Mesenchymal stem cell (in vitro differentiated cells and primary cell): ENCODE results near the gene ALG10.
"Not testable (repeated sequence)": the region's sequence is repeated elsewhere in the genome, so short reads cannot be mapped to it uniquely, and the experiment has no call there.

Experiments used
- DNase-seq: peaks from one replicate; pipeline ENCODE4 v3.0.0-alpha.2; 2013
- H2AFZ ChIP-seq: one replicate; pipeline ENCODE4 v1.6.1; 2013; ENCODE audit warnings: low read depth, mild to moderate bottlenecking, control low read depth, inconsistent platforms, low read length, moderate library complexity
- H2AK5ac ChIP-seq: 2 replicates; pipeline ENCODE4 v1.6.1; 2013; ENCODE audit warnings: low read length, moderate library complexity, mild to moderate bottlenecking, inconsistent platforms; ENCODE audit not compliant: severe bottlenecking
- H2BK120ac ChIP-seq: one replicate; pipeline ENCODE4 v1.6.1; 2013; ENCODE audit warnings: low read depth, mild to moderate bottlenecking, inconsistent platforms, low read length, moderate library complexity
- H2BK12ac ChIP-seq, 2 experiments: one replicate each; pipeline ENCODE4 v1.6.1; 2013; ENCODE audit warnings: inconsistent platforms in 2 of 2, low read length in 2 of 2, mild to moderate bottlenecking in 2 of 2, moderate library complexity in 2 of 2, control low read depth in 1 of 2
- H2BK15ac ChIP-seq: one replicate; pipeline ENCODE4 v1.6.1; 2013; ENCODE audit warnings: mild to moderate bottlenecking, low read depth, inconsistent platforms; ENCODE audit not compliant: poor library complexity, severe bottlenecking
- H2BK5ac ChIP-seq: 2 replicates; pipeline ENCODE4 v1.6.1; 2013; ENCODE audit warnings: low read depth, mild to moderate bottlenecking, low read length, control low read depth, inconsistent platforms; ENCODE audit not compliant: poor library complexity, severe bottlenecking
- H3K14ac ChIP-seq, 2 experiments: one replicate each; pipeline ENCODE4 v1.6.1; 2013; ENCODE audit warnings: inconsistent platforms in 2 of 2, low read length in 2 of 2, control low read depth in 1 of 2, mild to moderate bottlenecking in 1 of 2, moderate library complexity in 1 of 2
- H3K18ac ChIP-seq, 2 experiments: one replicate each; pipeline ENCODE4 v1.6.1; 2013; ENCODE audit warnings: inconsistent platforms in 2 of 2, low read length in 2 of 2, control low read depth in 1 of 2, low read depth in 1 of 2, mild to moderate bottlenecking in 1 of 2
- H3K23ac ChIP-seq, 2 experiments: one replicate each; pipeline ENCODE4 v1.6.1; 2013; ENCODE audit warnings: inconsistent platforms in 2 of 2, low read length in 2 of 2, mild to moderate bottlenecking in 2 of 2, moderate library complexity in 2 of 2, control low read depth in 1 of 2
- H3K27ac ChIP-seq: 2 replicates; pipeline ENCODE4 v1.5.1; 2013; ENCODE audit warnings: mild to moderate bottlenecking, moderate library complexity, low read length, control low read depth, inconsistent platforms; ENCODE audit not compliant: poor library complexity, severe bottlenecking
- H3K27me3 ChIP-seq, 2 experiments: 2 replicates each; pipeline versions ENCODE4 v1.6.1 to v1.7.0; 2013; ENCODE audit warnings: low read length in 2 of 2, mild to moderate bottlenecking in 2 of 2, moderate library complexity in 2 of 2, control low read depth in 1 of 2, inconsistent platforms in 1 of 2; ENCODE audit not compliant: control insufficient read depth in 1 of 2, insufficient read depth in 1 of 2
- H3K36me3 ChIP-seq, 2 experiments: 2 replicates each; pipeline versions ENCODE4 v1.6.1 to v1.7.0; 2013; ENCODE audit warnings: low read length in 2 of 2, control low read depth in 1 of 2, inconsistent platforms in 1 of 2, low read depth in 1 of 2, mild to moderate bottlenecking in 1 of 2; ENCODE audit not compliant: insufficient read depth in 2 of 2, control insufficient read depth in 1 of 2
- H3K4ac ChIP-seq, 2 experiments: one replicate each; pipeline ENCODE4 v1.6.1; 2013; ENCODE audit warnings: inconsistent platforms in 2 of 2, low read length in 2 of 2, mild to moderate bottlenecking in 2 of 2, moderate library complexity in 2 of 2, control low read depth in 1 of 2, low read depth in 1 of 2
- H3K4me1 ChIP-seq: 2 replicates; pipeline ENCODE4 v1.6.1; 2013; ENCODE audit warnings: low read depth, low read length, control low read depth; ENCODE audit not compliant: control insufficient read depth, insufficient read depth
- H3K4me2 ChIP-seq: 2 replicates; pipeline ENCODE4 v1.6.1; 2013; ENCODE audit warnings: low read length, mild to moderate bottlenecking, inconsistent platforms; ENCODE audit not compliant: poor library complexity, severe bottlenecking
- H3K4me3 ChIP-seq, 2 experiments: 2 replicates each; pipeline versions ENCODE4 v1.5.1 to v1.7.0; 2013; ENCODE audit warnings: low read length in 2 of 2, mild to moderate bottlenecking in 2 of 2, control low read depth in 1 of 2, low read depth in 1 of 2; ENCODE audit not compliant: insufficient read depth in 1 of 2
- H3K79me1 ChIP-seq: replicated peaks from 2 replicates; pipeline ENCODE4 v1.6.1; 2013; ENCODE audit warnings: mild to moderate bottlenecking, control low read depth, low read length, inconsistent platforms; ENCODE audit not compliant: poor library complexity, severe bottlenecking
- H3K9ac ChIP-seq: 2 replicates; pipeline ENCODE4 v1.7.0; 2013; ENCODE audit warnings: mild to moderate bottlenecking, low read length, moderate library complexity
- H3K9me3 ChIP-seq: 2 replicates; pipeline ENCODE4 v1.7.0; 2013; ENCODE audit warnings: mild to moderate bottlenecking, low read length; ENCODE audit not compliant: control insufficient read depth
- H4K8ac ChIP-seq: one replicate; pipeline ENCODE4 v1.6.1; 2013; ENCODE audit warnings: inconsistent platforms, mild to moderate bottlenecking, low read length, moderate library complexity
- H4K91ac ChIP-seq: one replicate; pipeline ENCODE4 v1.6.1; 2013; ENCODE audit warnings: mild to moderate bottlenecking, low read length, inconsistent platforms
- WGBS: methylation state at CpG from one replicate; pipeline ENCODE4 v1.1.7; 2013; ENCODE audit warnings: mixed read lengths; 5-methylcytosine and 5-hydroxymethylcytosine counted together

ALG10 gene

GRCh38 chr12:33988913-33989312 is 33.4 kb upstream of the ALG10 start:
- Histone ChIP-seq H3K4me3 (no peak overlapping the region), H2BK15ac (no peak overlapping the region), H3K79me1 (no peaks in the 10 kb centered on the region), H2BK120ac (no peak overlapping the region), H3K4me2 (no peak overlapping the region), H3K4me1 (no peaks in the 10 kb centered on the region), H3K4ac (no peak overlapping the region), H4K8ac (no peak overlapping the region), H3K27ac (no peak overlapping the region), H3K18ac (no peak overlapping the region), H2AFZ (no peak overlapping the region), H3K9ac (no peak overlapping the region), H2BK5ac (no peak overlapping the region), H2BK12ac (no peak overlapping the region), H3K9me3 (no peaks in the 10 kb centered on the region), H2AK5ac (no peak overlapping the region), H3K14ac (no peak overlapping the region), H3K23ac (no peak overlapping the region), H3K27me3 (no peaks in the 10 kb centered on the region), H3K36me3 (no peaks in the 10 kb centered on the region), H4K91ac (no peak overlapping the region)
- 79% methylated on average over 2 of the region's 3 CpGs for WGBS
- DNase-seq = no peak

GRCh38 chr12:33994857-33995808 is 27.2 kb upstream of the ALG10 start:
- H3K18ac ChIP-seq = no peak overlapping the region
- H3K14ac ChIP-seq = no peak overlapping the region
- H3K9ac ChIP-seq = no peak overlapping the region
- H3K79me1 ChIP-seq = no peaks in the 10 kb centered on the region
- no peak overlapping the region for H2BK12ac ChIP-seq
- WGBS = 63% methylated on average over 1 of the region's 4 CpGs
- no peak overlapping the region for H4K91ac ChIP-seq
- H2BK120ac ChIP-seq = no peak overlapping the region
- H3K9me3 ChIP-seq = no peaks in the 10 kb centered on the region
- no peak overlapping the region for H4K8ac ChIP-seq
- H3K36me3 ChIP-seq = no peaks in the 10 kb centered on the region
- H3K4me2 ChIP-seq = no peak overlapping the region
- no peak overlapping the region for H2BK15ac ChIP-seq
- no peak for DNase-seq
- no peak overlapping the region for H2AK5ac ChIP-seq
- H3K27me3 ChIP-seq = no peaks in the 10 kb centered on the region
- H2BK5ac ChIP-seq = no peak overlapping the region
- H3K27ac ChIP-seq = no peak overlapping the region
- no peak overlapping the region for H3K23ac ChIP-seq
- no peaks in the 10 kb centered on the region for H3K4me1 ChIP-seq
- no peak overlapping the region for H3K4ac ChIP-seq
- H3K4me3 ChIP-seq = no peak overlapping the region
- no peak overlapping the region for H2AFZ ChIP-seq

- not testable (repeated sequence) for H3K4me1 ChIP-seq, H2BK120ac ChIP-seq, H3K4ac ChIP-seq, H3K14ac ChIP-seq, H3K79me1 ChIP-seq, H2BK15ac ChIP-seq, DNase-seq, H2AFZ ChIP-seq, H4K8ac ChIP-seq, H3K4me3 ChIP-seq, H3K27me3 ChIP-seq, H3K23ac ChIP-seq, H2BK5ac ChIP-seq, H3K9ac ChIP-seq, H2AK5ac ChIP-seq, H3K27ac ChIP-seq, H3K36me3 ChIP-seq, H3K4me2 ChIP-seq, H3K9me3 ChIP-seq, H4K91ac ChIP-seq, H2BK12ac ChIP-seq, H3K18ac ChIP-seq
Observed at GRCh38 chr12:34008835-34009234, 13.5 kb upstream of the ALG10 start.

DNA sequence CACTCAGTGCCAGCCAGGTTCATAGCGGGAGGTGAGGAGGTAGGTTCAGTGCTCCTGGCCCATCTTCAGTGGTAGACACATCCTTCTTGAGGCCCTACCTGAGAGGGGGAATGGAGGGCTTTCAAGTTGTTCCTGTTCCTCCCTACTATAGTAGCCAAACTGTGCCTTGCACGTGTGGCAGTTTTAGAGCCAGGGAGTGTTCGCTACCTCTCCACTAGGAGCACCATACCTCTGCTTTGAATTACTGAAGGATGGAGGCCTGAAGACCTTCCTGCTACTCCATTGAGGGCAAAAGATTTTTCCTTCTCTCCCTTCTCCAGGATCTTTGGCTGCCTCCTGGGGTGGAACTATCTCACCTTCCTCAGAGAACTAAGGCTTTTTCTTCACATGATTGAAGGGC is 5.9 kb upstream of the ALG10 start:
- Histone ChIP-seq H3K4me3 (no peak overlapping the region), H2BK12ac (no peak overlapping the region), H4K8ac (no peak overlapping the region), H3K27me3 (no peaks in the 10 kb centered on the region), H3K14ac (no peak overlapping the region), H3K36me3 (no peaks in the 10 kb centered on the region), H2BK5ac (no peak overlapping the region), H2AFZ (no peak overlapping the region), H3K4me1 (no peaks in the 10 kb centered on the region), H3K18ac (no peak overlapping the region), H3K4ac (no peak overlapping the region), H3K9ac (no peak overlapping the region), H3K9me3 (no peaks in the 10 kb centered on the region), H3K27ac (no peak overlapping the region), H2BK120ac (no peak overlapping the region), H4K91ac (no peak overlapping the region), H2AK5ac (no peak overlapping the region), H3K79me1 (no peaks in the 10 kb centered on the region), H3K23ac (no peak overlapping the region), H2BK15ac (no peak overlapping the region), H3K4me2 (no peak overlapping the region)
- no peak for DNase-seq
- WGBS = 56% methylated on average over 2 of the region's 3 CpGs
